Esophagus (tissue), 2 donors: ENCODE measurements around the gene PREPL. TPM values are rescaled to one million over a fixed set of nuclear protein-coding genes. Genes with fewer than 3 reads are reported as not detected.

Experiments
- H3K27ac ChIP-seq, 2 donors: one replicate each; pipeline ENCODE4 v1.5.1; 2013; ENCODE audit warnings: low read depth in 2 of 2, mild to moderate bottlenecking in 2 of 2, inconsistent platforms in 1 of 2, low read length in 1 of 2, moderate library complexity in 1 of 2
- H3K27me3 ChIP-seq, 2 donors: one replicate each; pipeline ENCODE4 v1.6.1; 2013; ENCODE audit warnings: low read length in 2 of 2, control low read depth in 1 of 2, mild to moderate bottlenecking in 1 of 2; ENCODE audit not compliant: insufficient read depth in 2 of 2, control insufficient read depth in 1 of 2
- H3K36me3 ChIP-seq, 2 donors: one replicate each; pipeline ENCODE4 v1.6.1; 2013; ENCODE audit warnings: low read length in 1 of 2; ENCODE audit not compliant: control insufficient read depth in 2 of 2, insufficient read depth in 2 of 2
- H3K4me1 ChIP-seq, 2 donors: one replicate each; pipeline ENCODE4 v1.6.1; 2013; ENCODE audit warnings: low read length in 1 of 2; ENCODE audit not compliant: control insufficient read depth in 2 of 2, insufficient read depth in 2 of 2
- H3K4me3 ChIP-seq, 2 donors: one replicate each; pipeline ENCODE4 v1.5.1; 2013; ENCODE audit warnings: low read length in 2 of 2, mild to moderate bottlenecking in 2 of 2, low read depth in 1 of 2, moderate library complexity in 1 of 2
- H3K9me3 ChIP-seq, 2 donors: one replicate each; pipeline ENCODE4 v1.6.1; 2013; ENCODE audit warnings: mild to moderate bottlenecking in 2 of 2, low read depth in 1 of 2, low read length in 1 of 2, moderate library complexity in 1 of 2; ENCODE audit not compliant: control insufficient read depth in 2 of 2, insufficient read depth in 1 of 2
- WGBS, 2 donors: extraction: QIAGEN DNeasy Blood & Tissue Kit; methylation state at CpG; one replicate each; pipeline ENCODE4 v1.1.7; 2013; 5-methylcytosine and 5-hydroxymethylcytosine counted together
- polyA plus RNA-seq, 2 donors: library from polyadenylated mRNA; stranded (reverse); fragments of 200-250 nt; gene quantifications; one replicate each; pipeline ENCODE4 v1.2.3, GENCODE V29; 2013
- donor health status: healthy with polysubstance abuse.
- donor health status: Bipolar disorder and iron deficiency.

PREPL gene
- polyA plus RNA-seq, 2 donors: 4.2 to 8.4 TPM

- peak overlapping the region in 1 of 2 donors; percentile 28 for H3K27ac ChIP-seq
- no peaks in the 10 kb centered on the region for H3K9me3 ChIP-seq
- 63 to 69% methylated on average over 13 of the region's 13 CpGs for WGBS, 2 donors
- H3K27me3 ChIP-seq: no peaks in the 10 kb centered on the region
- H3K4me3 ChIP-seq: no peak overlapping the region
- H3K36me3 ChIP-seq: peaks cover 6 to 13% of the 10 kb centered on the region in 2 donors
- no peaks in the 10 kb centered on the region for H3K4me1 ChIP-seq
These were observed 34.6 kb downstream of the PREPL start for GRCh38 chr2:44326548-44327264.

- Histone ChIP-seq H3K4me3 (no peak overlapping the region), H3K27me3 (no peaks in the 10 kb centered on the region), H3K4me1 (no peaks in the 10 kb centered on the region), H3K27ac (no peak overlapping the region), H3K9me3 (no peaks in the 10 kb centered on the region), H3K36me3 (peaks cover 3 to 12% of the 10 kb centered on the region in 2 donors)
- 83 to 87% methylated on average over 4 of the region's 4 CpGs for WGBS, 2 donors
These were observed 35.4 kb downstream of the PREPL start for GRCh38 chr2:44325897-44326296.

GRCh38 chr2:44324971-44325426 lies 36.3 kb downstream of the PREPL start:
- Histone ChIP-seq H3K4me1 (no peaks in the 10 kb centered on the region), H3K27ac (no peak overlapping the region), H3K4me3 (no peak overlapping the region), H3K9me3 (no peaks in the 10 kb centered on the region), H3K36me3 (peaks cover 4 to 15% of the 10 kb centered on the region in 2 donors), H3K27me3 (no peaks in the 10 kb centered on the region)
- 58 to 59% methylated on average over 1 of the region's 1 CpG for WGBS, 2 donors

GRCh38 chr2:44321360-44321759 lies 39.9 kb downstream of the PREPL start:
- H3K4me3 ChIP-seq: no peak overlapping the region
- no peaks in the 10 kb centered on the region for H3K9me3 ChIP-seq
- H3K4me1 ChIP-seq: no peaks in the 10 kb centered on the region
- H3K27me3 ChIP-seq: no peaks in the 10 kb centered on the region
- peaks cover 4 to 11% of the 10 kb centered on the region in 2 donors for H3K36me3 ChIP-seq
- 90 to 93% methylated on average over 5 of the region's 5 CpGs for WGBS, 2 donors
- no peak overlapping the region for H3K27ac ChIP-seq

- Histone ChIP-seq H3K9me3 (no peaks in the 10 kb centered on the region), H3K4me1 (no peaks in the 10 kb centered on the region), H3K4me3 (no peak overlapping the region), H3K27ac (no peak overlapping the region), H3K36me3 (peaks cover 4 to 11% of the 10 kb centered on the region in 2 donors), H3K27me3 (no peaks in the 10 kb centered on the region)
- WGBS, 2 donors: 81 to 88% methylated on average over 1 of the region's 1 CpG
These were observed 40.5 kb downstream of the PREPL start for GRCh38 chr2:44320832-44321231.

GRCh38 chr2:44315945-44316344 lies 45.3 kb downstream of the PREPL start:
- H3K36me3 ChIP-seq: peaks cover 2 to 4% of the 10 kb centered on the region in 2 donors
- no peak overlapping the region for H3K27ac ChIP-seq
- H3K27me3 ChIP-seq: no peaks in the 10 kb centered on the region
- no peaks in the 10 kb centered on the region for H3K4me1 ChIP-seq
- H3K4me3 ChIP-seq: no peak overlapping the region
- H3K9me3 ChIP-seq: peaks cover 0 to under 1% of the 10 kb centered on the region in 2 donors

- Histone ChIP-seq H3K36me3 (no peaks in the 10 kb centered on the region), H3K27ac (no peak overlapping the region), H3K9me3 (peaks cover 0 to 6% of the 10 kb centered on the region in 2 donors), H3K4me1 (no peaks in the 10 kb centered on the region), H3K4me3 (no peak overlapping the region), H3K27me3 (no peaks in the 10 kb centered on the region)
These were observed 46.9 kb downstream of the PREPL start for GRCh38 chr2:44314362-44314761.

GRCh38 chr2:44310287-44310686 lies 51.0 kb downstream of the PREPL start:
- WGBS, 2 donors: 91 to 95% methylated on average over 1 of the region's 1 CpG
- Histone ChIP-seq H3K27ac (no peak overlapping the region), H3K36me3 (no peaks in the 10 kb centered on the region), H3K4me1 (no peaks in the 10 kb centered on the region), H3K9me3 (peaks cover 0 to 6% of the 10 kb centered on the region in 2 donors), H3K4me3 (no peak overlapping the region), H3K27me3 (no peaks in the 10 kb centered on the region)

- Histone ChIP-seq H3K27me3 (no peaks in the 10 kb centered on the region), H3K36me3 (no peaks in the 10 kb centered on the region), H3K27ac (no peak overlapping the region), H3K4me1 (no peaks in the 10 kb centered on the region), H3K4me3 (no peak overlapping the region), H3K9me3 (peaks cover 0 to 5% of the 10 kb centered on the region in 2 donors)
- 81% methylated on average over 7 of the region's 7 CpGs for WGBS, 2 donors
These were observed 55.4 kb downstream of the PREPL start for GRCh38 chr2:44305882-44306281.

GRCh38 chr2:44304258-44304657 lies 57.0 kb downstream of the PREPL start:
- no peak overlapping the region for H3K4me3 ChIP-seq
- H3K9me3 ChIP-seq: no peaks in the 10 kb centered on the region
- no peak overlapping the region for H3K27ac ChIP-seq
- H3K27me3 ChIP-seq: no peaks in the 10 kb centered on the region
- no peaks in the 10 kb centered on the region for H3K4me1 ChIP-seq
- H3K36me3 ChIP-seq: no peaks in the 10 kb centered on the region
- WGBS, 2 donors: 94 to 100% methylated on average over 1 of the region's 1 CpG
